ENCODE results near the gene BLMH.

- TF ChIP-seq, protein P1, sequence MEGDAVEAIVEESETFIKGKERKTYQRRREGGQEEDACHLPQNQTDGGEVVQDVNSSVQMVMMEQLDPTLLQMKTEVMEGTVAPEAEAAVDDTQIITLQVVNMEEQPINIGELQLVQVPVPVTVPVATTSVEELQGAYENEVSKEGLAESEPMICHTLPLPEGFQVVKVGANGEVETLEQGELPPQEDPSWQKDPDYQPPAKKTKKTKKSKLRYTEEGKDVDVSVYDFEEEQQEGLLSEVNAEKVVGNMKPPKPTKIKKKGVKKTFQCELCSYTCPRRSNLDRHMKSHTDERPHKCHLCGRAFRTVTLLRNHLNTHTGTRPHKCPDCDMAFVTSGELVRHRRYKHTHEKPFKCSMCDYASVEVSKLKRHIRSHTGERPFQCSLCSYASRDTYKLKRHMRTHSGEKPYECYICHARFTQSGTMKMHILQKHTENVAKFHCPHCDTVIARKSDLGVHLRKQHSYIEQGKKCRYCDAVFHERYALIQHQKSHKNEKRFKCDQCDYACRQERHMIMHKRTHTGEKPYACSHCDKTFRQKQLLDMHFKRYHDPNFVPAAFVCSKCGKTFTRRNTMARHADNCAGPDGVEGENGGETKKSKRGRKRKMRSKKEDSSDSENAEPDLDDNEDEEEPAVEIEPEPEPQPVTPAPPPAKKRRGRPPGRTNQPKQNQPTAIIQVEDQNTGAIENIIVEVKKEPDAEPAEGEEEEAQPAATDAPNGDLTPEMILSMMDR (IDR thresholded peaks at IDR 0.05) = no peak
- TF ChIP-seq POLR2A (IDR thresholded peaks at IDR 0.05) = no peak
- TF ChIP-seq EP300 (IDR thresholded peaks at IDR 0.05) = no peak
Measured at GRCh38 chr17:30238003-30238344, 53.8 kb downstream of the BLMH start.

All from ovary (tissue), 3 donors.